HG02852 (cell line): ENCODE results near the gene HTT.
A peak's percentile ranks its signal among the peaks of the same experiment; 100 is the strongest.

Source experiments
- ATAC-seq: cut with Tn5 transposase; IDR thresholded peaks from one replicate; pipeline ENCODE4 v1.9.1; 2021; ENCODE audit warnings: mild to moderate bottlenecking, moderate library complexity; ENCODE audit not compliant: unreplicated experiment

The HTT gene

GRCh38 chr4:3074078-3074845 is at the start of gene HTT, which contains the start of gene HTT-AS:
Gene HTT, plus strand, starts transcription at chr4:3074681. Its CDS starts 145 bp downstream, at chr4:3074826.
Gene HTT-AS, minus strand, starts transcription at chr4:3074538.
- ATAC-seq = peak; percentile 73

GRCh38 chr4:3025881-3026280 is 48.6 kb upstream of the HTT start:
- no peak for ATAC-seq

DNA sequence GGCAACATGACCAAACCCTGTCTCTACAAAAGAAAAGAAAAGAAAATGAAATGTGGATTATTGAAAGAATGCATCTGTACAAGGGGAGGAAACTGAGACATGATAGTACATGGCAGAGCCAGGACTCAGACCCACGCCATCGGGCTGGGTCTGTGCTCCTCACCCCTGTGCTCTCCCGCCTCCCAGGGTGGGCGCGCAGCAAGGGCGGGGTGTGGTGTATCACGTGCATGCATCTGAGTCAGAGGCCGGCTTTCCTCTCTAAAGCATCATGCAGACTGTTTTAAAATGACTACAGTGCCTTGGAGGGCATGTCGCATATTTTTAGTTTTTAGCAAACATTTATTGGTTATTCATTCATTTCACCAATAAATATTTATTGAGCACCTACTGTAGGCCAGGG is 47.9 kb upstream of the HTT start:
- ATAC-seq = no peak

DNA sequence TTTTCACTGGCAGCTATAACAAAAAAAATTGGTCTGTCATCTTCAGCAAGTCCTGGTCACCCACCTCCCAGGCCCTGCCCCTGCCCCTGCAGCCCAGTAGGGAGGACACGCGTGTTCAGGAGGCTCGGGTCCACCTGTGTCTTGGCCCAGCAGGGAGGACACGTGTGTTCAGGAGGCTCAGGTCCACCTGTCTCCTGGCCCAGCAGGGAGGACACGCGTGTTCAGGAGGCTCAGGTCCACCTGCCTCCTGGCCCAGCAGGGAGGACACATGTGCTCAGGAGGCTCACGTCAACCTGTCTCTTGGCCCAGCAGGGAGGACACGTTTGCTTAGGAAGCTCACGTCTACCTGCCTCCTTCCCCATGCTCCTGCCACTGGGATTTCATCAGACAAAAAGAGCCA is 45.0 kb upstream of the HTT start:
- no peak for ATAC-seq

DNA sequence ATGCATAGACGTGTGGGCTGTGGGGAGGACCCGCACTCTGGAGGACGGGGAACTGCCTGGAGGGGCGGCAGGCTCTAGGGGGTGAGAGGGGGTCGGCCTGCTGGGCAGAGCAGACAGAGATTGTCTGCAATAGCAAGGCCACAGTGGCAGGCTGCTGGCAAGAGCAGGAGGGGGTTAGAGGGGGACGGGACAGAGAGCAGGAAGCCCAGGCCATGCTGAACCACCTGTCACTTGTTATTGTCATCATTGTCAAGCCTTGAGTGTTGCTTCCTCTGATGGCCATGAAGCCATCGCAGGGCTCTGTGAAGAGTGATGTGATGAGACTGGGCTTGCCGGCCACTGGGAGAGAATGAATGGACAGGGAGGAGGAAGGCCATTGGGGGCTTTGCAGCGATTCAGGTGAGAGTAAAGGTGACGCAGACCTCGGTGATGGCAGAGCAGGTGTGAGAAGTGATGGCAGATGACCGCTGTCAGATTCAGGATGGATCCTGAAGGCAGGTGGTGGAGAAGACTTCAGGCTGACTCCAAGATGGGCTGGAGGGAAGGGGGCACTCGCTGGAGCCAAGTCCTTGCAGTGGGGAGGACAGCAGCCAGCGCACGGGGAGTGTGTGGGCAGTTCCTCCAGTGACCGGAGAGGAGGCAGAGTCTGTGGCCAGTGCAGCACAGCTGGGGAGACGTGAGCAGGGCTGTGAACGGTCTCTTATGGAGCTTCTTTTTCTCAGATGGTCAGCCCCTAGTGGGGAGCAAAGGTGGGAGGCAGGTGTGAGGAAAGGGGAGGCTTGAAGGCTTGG is 43.7 kb upstream of the HTT start:
- ATAC-seq = no peak

DNA sequence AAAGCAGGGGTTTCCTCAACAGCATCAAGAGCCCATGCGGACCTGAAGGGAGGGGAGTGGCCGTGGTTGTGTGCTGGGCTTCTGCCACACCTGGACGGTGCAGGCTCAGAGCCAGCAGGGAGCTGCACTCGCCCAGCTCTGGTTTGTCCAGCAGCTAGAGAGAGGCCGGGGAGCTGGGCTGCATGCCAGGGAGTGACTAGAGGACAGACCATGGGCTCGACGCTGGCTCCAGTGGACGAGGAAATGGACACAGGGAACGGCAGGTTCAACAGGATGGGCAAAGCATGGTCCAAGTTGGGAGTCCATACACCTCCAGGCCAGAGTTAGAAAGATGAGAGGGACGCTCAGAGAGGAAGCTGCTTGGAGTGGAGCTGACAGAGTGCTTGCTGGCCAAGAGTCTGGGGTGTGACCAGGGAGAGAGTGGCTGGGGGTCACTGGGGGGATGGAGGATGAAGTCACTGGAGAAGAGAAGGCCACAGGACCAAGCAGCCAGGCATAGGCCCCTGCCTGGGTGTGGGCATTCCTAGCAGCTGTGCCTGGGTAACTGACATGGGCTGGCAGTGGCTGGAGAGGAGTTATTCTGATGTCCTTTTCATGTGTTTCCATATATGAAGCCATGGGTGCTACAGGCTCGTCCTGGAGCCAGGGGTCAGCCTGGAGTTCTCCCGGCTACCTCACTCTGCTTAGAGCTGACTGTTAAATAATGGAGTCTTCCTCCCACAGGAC is 43.0 kb upstream of the HTT start:
- ATAC-seq = no peak

GRCh38 chr4:3034231-3034630 is 40.2 kb upstream of the HTT start:
- no peak for ATAC-seq

DNA sequence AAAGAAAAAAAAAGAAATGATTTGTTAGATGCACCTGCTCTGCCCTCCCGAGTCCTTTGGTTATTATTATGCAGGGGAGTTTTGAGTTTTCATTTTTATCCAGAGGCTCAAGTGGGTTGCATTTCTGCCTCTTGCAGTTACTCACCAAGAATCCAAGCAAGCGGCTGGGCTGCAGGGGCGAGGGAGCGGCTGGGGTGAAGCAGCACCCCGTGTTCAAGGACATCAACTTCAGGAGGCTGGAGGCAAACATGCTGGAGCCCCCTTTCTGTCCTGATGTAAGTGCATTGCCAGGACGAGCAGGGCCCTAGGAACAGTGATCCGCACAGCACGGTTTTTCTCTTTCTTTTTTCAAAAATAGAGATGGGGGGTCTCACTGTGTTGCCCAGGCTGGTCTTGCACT is 39.2 kb upstream of the HTT start:
- ATAC-seq = no peak

- no peak for ATAC-seq
Measured at GRCh38 chr4:3035674-3036073, 38.8 kb upstream of the HTT start.

DNA sequence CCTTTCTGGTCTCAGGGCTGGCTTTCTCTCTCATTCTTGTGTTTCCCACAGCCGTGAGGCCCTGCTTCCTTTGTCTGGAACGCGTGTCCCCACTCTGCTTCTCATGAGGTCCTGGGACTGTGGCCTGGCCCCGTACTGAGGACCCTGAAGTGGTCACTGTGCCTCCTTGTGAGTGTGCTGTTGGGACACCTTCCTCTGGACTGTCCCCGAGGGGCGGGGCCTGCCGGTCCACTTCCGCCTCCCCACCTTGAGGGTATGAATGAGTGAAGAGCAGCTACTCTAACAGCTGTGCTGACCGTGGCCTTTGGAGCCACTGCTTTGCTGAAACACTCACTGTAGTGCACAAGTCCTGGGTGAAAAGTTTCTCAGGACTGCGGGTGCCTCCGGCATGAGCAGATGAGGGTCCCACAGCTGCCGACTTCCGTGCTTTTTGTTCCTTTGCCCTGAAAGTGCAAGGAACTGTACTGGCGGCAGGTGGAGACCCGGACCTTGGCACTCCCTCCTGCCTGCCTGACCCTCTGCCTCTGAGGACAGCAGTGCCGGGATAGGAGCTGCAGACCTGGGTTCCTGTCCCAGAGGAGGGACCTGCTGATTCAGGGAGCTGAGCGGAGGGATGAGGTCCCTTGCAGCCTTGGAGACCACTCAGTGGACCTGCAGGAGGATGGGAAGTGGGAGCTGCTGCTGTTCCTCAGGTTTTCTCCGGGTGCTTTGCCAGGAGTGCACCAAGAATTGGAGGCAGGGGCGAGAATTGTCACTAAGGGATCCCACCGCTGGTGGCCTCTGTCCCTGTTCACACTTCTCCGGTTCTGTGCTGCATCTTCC is 38.1 kb upstream of the HTT start:
- ATAC-seq = no peak

DNA sequence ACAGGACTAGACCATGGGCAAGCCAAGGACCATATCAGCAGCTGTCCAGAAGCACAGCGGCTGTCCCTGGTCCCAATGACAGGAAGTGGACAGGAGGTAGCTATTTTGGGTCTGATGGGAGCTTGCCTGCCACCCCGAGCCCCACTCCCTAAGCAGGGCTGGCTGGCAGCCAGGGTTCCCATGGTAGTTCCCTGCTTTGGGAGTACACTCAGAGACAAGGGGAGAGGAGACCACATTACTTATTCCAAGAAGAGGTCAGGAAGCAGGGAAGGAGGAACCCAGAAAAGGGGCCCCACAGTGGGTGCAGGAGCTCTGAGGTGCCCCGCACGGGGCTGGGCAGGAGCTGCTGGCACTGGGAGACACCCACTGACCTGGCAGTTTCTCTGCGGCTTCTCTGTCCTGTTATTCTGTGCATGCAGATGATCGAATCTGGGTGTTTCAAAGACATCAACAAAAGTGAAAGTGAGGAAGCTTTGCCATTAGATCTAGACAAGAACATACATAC is 36.5 kb upstream of the HTT start:
- ATAC-seq = no peak

DNA sequence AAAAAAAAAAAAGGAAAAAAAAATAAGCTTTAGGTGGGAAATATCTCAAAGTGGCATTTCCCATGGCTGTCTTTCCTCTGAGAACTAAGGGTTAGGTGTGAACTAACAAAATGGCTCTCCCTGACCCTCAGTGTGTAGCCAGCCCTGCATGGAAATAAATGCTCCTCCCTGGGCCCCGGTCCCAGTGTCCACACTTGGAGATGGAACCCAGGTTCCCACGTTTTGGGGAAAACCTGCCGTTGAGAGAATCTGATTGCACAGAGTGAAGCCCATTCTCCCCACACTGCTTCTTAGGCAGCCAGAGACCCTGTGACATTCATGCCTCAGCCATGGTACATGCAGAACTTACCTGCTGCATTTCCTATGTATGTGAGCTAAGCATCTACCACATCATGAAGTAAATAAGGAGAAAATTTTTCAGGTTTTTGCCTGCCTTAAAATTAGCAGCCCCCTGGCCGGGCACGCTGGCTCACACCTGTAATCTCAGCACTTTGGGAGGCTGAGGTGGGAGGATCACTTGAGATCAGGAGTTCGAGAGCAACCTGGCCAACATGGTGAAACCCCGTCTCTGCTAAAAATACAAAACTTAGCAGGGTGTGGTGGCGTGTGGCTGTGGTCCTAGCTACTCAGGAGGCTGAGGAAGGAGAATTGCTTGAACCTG is 34.6 kb upstream of the HTT start:
- ATAC-seq = no peak

DNA sequence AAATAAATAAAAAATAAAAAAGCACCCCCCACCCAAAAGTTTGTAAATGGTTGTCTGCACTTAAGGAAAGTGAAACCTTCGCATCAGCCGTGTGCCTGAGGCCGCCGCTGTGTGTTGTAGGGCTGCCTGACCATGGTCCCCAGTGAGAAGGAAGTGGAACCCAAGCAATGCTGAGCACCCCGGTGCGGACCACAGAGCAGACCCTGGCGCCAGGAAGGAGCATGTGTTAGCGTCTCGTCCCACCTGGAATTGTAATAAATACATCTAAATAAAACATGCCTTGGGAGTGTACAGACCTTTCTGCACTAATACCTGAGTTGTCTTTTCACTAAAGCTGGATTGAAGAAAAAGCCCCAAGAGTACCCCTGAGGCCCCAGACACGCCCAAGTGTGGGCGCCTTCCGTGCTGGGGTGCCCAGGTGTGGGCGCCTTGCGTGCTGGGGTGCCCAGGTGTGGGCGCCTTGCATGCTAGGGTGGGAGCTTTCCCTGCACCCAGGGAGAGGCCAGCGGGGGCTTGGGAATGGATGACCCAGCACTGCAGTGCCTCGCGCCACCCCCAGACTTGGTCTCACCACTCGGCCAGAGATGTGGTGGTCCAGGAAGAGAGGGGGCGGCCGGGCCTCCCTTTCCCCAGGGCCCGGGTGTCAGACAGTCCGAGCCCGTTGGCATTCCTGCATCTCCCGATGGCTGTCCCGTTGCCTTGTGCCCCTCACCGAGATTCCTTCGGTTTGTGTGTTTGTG is 33.9 kb upstream of the HTT start:
- no peak for ATAC-seq

GRCh38 chr4:3041192-3042142 is 33.0 kb upstream of the HTT start:
- peak; percentile 32 for ATAC-seq

DNA sequence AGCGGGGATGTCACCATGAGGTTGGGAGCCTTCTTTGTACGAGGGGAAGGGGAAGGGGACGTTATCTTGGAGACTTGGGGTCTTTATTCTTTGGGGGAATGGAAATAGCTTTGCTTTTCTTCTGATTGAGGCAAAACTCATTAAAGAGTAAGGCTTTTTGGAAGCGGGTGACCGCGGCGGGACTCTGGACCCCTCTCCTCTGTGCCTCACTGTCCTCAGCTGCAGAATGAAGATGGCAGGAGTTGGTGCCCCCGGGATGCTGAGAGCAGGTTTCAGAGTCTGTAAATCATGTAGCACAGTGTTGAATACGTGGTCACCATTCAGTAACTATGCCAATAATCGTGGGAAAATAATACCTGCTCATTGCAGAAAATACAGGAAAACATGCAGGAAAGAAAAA is 32.3 kb upstream of the HTT start:
- ATAC-seq = no peak

- ATAC-seq = no peak
Measured at GRCh38 chr4:3043282-3044020, 31.0 kb upstream of the HTT start.
